Adipose tissue (tissue), 3 donors: ENCODE results near the gene KCNH2. TPM values are rescaled to one million over a fixed set of nuclear protein-coding genes. Genes with fewer than 3 reads are reported as not detected.
"Not testable (repeated sequence)": the region's sequence is repeated elsewhere in the genome, so short reads cannot be mapped to it uniquely, and the experiment has no call there.

Source experiments
- H3K27ac ChIP-seq: one replicate; pipeline ENCODE4 v1.5.1; 2013; ENCODE audit warnings: low read depth, low read length
- WGBS, 3 donors: extraction: QIAGEN DNeasy Blood & Tissue Kit; methylation state at CpG; one replicate each; pipeline ENCODE4 v1.1.7; 2013; 5-methylcytosine and 5-hydroxymethylcytosine counted together
- polyA plus RNA-seq, 3 donors: library from polyadenylated mRNA; stranded (reverse); fragments of 200-250 nt; gene quantifications; one replicate each; pipeline ENCODE4 v1.2.3, GENCODE V29; 2013
- donor health status: healthy with polysubstance abuse.
- donor health status: Bipolar disorder and iron deficiency.
- donor health status: healthy.

KCNH2 gene
- polyA plus RNA-seq, 3 donors: 0.19 to 3.4 (median 0.22) TPM

DNA sequence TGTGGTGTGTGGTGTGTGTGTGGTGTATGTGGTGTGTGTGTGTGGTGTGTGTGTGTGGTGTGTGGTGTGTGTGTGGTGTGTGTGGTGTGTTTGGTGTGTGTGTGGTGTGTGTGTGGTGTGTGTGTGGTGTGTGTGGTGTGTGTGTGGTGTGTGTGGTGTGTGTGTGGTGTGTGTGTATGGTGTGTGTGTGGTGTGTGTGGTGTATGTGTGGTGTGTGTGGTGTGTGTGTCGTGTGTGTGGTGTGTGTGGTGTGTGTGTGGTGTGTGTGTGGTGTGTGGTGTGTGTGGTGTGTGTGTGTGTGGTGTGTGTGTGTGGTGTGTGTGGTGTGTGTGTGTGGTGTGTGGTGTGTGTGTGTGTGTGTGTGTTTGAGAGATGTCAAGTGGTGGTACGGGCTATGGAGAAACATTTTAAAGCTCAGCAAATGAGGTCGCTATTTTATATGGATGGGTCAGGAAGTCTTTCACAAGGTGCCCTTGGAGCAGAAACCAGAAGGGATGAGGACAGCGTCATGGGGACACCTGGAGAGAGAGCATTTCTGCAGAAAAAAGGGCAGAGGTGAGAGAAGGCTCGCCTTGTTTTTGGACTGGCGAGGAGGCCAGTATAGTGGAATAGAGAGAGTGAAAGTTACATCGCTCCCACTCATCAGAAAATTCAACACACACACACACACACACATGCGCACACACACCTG is 67.7 kb downstream of the KCNH2 start:
- WGBS, 3 donors: 58 to 76% (median 74%) methylated on average over 7 to 8 of the region's 8 CpGs
- H3K27ac ChIP-seq: not testable (repeated sequence)

DNA sequence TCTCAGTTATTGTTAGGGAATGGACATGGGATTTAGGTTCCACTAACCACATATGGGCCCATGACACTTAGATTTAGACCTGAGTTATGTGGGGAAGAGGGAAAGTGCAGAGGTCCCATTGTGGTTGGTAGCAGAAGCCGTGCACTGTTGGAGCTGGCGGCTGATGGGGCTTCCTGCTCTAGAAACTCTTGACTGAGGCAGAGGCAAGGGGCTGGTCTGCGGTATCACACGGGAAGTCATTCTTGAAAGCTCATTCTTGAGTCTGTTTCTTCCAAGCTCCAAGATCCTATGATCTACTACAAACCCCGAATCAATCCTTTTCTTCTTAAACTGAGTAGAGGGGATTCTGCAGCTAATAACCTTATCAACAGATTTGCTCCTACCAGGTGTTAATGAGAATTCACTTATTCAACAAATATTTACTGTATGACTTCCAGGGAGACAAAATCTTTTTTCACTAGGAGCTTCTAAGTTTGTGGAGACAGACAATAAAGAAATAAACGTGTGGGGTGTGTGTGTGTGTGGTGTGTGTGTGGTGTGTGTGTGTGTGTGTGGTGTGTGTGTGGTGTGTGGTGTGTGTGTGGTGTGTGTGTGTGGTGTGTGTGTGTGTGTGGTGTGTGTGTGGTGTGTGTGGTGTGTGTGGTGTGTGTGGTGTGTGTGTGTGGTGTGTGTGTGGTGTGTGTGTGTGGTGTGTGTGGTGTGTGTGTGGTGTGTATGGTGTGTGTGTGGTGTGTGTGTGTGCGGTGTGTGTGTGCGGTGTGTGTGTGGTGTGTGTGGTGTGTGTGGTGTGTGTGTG is 68.7 kb downstream of the KCNH2 start:
- WGBS, 3 donors: 49 to 69% (median 57%) methylated on average over 8 of the region's 8 CpGs
- no peak overlapping the region for H3K27ac ChIP-seq

DNA sequence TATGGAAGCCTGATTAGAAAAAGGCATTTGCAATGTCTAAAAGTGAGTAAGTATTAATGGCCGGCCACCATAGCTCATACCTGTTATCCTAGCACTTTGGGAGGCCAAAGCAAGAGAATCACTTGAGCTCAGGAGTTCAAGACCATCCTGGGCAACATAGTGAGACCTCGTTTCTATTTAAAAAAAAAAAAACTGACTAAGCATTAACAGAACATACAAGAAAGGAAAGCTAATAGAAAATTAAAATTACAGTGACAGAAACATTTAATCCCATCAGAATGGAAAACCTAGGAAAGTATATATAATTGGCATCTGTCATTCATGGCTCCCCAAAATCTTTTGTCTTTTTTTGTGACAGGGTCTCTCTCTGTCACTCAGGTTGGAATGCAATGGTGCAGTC is 69.9 kb downstream of the KCNH2 start:
- 66 to 87% (median 80%) methylated on average over 2 of the region's 2 CpGs for WGBS, 3 donors
- no peak overlapping the region for H3K27ac ChIP-seq

DNA sequence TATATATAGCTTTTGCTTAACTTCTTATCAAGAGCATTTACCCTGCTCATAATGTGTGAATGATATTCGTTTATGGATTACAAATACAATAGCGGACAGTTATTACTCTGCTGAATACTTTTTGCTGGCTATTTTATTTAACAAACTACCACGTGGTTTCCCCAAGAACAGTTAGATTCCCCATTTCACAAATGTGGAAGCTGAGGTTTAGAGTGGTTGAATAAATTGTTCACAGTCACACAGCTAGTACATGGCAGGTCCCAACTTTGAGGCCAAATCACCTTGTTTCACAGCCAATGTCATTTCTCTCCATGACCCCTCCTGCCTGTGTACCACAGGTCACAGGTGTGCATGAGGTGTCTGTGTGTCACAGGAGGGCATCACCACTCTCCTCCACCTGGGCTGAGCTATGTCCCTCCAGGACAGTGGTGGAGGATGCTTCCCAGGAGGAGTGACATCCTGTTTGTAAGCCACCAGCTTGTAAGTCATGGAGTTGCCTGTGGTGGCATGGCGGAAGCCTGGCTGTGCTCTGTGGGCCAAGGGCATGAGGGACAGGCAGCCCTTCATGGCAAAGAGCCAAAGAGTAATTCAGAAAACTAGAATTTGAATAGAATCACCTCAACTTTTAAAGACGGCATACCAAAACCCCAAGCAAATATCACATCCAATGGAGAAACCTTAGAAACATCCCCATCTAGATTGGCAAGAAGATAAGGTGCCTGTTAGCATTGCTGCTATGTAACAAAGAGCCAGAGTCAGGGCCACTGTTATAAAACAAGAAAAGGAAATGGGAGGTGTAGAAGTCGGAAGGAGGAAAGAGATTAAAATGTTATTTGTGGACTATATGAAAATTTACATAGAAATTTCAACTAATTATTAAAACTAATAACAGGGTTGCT is 73.9 kb downstream of the KCNH2 start:
- H3K27ac ChIP-seq: no peak overlapping the region
- 43 to 62% (median 60%) methylated on average over 6 of the region's 6 CpGs for WGBS, 3 donors

DNA sequence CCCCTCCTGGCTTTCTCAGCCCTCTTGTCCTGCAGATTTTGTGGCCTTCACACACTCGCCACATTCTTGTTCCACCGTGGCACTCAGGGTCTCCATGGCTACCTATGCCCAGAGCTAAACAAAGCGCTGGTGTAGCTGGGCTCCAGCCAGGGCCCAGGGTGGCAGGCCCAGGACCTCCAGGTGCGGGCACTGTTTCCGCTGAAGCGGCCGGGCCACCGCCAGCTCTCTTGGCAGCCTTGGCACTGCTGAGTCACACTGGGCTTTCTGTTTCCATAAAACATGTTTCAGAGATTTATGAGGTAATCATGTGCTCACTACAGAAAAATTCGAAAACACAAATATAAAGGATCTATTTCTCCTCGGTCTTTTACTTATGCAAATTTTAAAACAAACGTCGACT is 74.5 kb downstream of the KCNH2 start:
- WGBS, 3 donors: 40 to 54% (median 40%) methylated on average over 12 of the region's 12 CpGs
- H3K27ac ChIP-seq: no peak overlapping the region

DNA sequence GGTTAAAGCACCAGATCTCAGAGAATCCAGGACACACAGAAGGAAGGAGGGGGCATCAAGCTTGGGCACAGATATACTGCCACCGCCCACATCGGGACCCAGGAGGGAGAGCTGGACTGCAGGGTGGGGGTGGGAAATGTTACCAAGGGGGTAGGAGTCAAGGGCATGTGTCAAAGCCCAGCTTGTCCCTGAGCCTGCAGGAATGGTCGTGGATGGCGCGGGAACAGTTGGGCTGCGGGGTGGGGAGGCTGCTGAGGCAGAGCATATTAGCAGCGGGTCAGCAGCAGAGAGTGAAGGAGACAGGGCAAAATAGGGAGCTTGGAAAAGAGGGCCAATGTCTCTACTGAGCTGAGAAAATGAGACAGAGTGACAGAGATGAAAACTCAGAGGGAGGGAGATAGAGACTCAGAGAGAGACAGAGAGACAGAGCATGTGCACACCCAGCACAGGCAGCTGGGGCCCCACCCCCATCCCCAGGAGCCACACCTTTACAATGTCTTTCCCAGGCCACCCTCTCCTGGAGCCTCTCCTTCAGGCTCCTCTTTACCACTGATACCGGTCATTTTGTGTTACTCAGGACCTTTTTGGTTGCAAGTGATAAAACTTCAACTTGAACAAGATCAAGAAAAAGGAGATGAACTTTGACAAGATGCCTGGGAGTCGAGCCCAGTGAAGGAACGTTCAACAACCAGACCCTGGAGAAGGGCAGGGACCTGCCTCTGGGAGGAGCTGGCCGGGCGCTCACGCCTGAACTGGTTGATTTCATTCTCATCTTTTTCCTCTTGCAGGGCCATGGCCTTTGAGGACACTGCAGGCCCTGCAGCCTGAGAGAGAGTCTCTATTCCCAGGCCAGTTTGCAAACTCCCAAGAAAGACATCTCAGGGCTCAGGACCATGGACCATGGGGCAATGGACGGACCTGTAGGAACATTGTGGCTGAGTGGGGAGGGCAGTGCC is 75.8 kb downstream of the KCNH2 start:
- no peak overlapping the region for H3K27ac ChIP-seq
- WGBS, 3 donors: 73 to 78% (median 74%) methylated on average over 14 of the region's 14 CpGs

DNA sequence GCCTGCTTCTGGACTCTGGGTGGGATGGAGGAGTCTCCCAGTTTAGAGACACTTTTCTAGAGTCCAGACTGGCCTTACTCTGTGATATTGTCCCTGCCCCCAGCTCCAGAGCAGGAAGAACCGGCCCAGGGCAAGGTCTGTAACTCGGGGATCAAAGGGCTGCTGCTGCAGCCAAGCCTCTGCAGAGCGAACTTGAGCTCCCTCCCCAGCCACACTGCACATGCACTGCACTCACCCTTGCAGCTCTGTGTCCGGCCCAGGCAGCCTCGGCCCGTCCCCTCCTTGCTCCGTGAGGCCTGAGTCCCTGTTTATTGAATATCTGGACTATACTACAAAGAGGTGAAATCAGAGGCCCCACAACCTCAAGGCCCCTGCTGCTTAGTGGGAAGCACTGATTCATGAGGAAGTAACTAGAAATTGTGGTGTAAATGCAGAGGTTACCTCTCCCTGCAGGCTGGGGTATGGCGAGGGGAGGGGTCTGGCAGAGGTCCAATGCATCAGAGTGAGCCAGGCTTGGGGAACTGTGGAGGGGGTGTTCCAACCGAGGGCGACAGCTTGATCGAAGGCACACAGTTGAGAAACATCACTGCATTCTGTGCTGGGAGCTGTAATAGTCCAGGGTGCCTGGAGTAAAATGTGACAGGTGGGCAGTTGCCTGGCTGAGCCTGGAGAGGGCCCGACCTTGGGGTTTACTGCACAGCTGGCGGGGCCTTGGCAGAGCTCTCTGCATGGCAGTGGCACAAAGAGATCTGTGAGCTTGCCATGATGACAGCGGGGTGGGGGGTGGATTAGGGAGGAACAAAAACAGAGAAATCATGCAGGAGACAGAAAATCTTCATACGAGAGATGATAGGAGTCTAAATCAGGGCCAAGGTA is 76.7 kb downstream of the KCNH2 start:
- no peak overlapping the region for H3K27ac ChIP-seq
- WGBS, 3 donors: 32 to 57% (median 56%) methylated on average over 15 of the region's 15 CpGs

DNA sequence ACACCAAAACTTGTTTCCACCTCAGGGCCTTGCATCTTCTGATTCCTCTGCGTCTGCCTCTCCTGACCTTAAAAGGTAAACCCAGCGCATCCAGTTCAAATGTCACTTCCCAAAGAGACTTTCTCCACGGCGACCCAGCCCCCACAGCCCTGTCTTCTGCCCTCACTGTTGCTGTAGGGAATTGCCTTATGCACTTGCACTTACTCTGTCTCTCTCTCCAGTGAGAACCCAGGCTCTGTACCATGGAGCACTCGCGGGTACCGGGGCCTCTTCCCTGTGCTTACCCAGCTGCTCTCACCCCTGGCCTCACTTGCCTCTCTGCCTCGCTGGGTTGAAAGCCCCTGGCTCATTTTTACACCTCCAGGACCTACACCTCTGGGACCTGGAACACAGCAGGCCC is 77.4 kb downstream of the KCNH2 start:
- no peak overlapping the region for H3K27ac ChIP-seq
- 73 to 87% (median 80%) methylated on average over 8 of the region's 8 CpGs for WGBS, 3 donors

DNA sequence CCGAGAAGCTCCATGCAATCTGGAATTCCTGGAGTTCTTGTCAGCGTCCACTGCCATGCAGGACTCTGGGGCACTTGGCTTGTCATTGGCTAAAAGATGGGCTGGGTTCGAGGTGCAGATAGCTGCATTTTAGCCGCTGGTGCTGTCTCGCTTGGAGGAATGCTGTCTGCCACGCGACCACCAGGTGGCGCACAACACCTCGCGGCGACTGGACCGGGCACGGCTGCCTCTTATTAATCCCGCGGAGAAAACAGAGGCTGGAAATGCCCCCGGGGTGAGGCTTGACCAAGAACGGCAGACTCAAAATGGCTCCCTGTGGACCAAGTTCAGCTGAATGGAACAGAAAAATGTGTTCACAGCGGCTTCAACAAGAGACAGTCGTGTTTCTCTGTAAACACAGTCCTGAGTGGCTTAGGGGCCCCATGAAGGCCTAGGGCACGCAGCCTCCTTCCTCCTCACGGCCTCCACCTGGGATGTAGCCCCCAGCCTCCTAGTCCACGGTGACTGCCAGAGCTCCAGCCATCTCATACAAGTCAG is 79.6 kb downstream of the KCNH2 start:
- H3K27ac ChIP-seq: no peak overlapping the region
- 11 to 13% (median 12%) methylated on average over 22 of the region's 22 CpGs for WGBS, 3 donors

DNA sequence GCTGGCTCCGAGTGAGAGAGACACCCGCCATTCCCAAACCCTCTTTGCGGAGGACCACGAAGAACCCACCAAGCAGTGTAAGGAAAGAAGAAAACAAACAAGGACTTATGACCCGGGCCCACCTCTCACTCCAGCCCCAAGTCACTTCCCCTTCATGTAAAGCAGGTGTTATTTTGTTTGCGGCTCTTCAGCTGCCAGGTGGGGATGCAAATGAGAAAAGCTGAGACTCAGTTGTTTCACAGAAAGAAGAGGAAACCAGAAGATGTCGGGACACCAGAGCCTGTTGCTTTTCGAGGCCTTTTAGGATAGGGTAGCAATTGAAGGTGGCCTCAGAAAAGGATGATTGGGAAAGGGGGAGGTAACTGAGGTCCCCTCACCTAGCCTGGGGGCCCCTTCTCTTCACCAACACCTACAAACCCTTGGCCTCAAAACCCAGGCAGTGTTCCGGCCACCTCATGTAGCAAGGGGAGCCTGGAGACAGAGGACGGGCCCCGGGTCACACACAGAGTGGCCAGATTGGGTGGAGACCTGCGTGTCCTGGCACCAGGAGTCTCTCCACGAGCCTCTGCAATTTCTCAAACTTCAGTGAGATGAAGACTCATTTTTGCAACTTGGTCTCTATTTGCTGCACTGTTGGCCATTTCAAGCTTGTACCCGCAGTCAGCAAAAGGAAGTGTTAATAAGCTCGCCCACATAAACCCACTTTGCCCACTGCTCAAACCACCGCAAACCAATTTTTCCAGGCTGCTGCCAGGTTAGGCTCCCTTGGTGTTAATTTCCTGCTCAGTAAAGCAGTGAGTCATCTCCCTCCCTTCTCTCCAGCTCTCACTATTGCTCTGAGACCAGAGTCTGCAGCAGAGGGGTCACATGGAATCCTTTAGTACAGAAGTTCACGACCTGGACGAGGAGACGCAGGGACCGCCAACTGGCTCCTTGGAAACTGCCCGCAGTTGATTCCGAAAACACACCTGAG is 80.3 kb downstream of the KCNH2 start:
- WGBS, 3 donors: 49 to 56% (median 49%) methylated on average over 22 of the region's 22 CpGs
- no peak overlapping the region for H3K27ac ChIP-seq

DNA sequence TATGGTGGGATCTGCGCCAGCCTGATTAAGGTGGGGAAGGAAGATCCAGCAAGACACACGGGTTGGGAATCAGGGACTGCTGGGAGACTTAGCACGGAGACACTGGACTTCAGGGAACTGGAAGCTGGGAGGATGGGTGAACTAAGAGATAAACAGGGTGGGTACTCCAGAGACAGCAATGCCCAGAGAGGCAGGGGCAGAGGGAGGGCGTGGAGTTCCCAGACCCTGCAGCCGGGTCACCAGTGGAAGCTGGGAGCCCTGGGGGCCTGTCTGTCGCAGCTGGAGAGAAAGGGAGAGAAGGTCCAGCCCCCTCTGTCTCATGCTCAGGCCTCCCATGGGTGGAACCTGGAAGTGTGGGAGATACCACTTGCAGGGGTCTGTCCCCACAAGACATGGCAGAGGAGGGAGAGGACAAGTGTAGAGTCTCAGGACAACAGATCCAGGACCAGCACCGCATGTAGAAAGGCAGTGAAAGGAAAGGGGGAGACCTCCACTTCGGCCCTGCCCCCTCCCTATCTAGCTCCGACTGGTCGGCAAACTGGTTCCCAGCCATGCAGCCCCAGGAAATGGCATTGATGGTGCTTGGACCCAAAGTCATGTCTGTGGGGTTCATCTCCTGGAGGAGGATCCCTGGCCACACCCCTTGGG is 81.4 kb downstream of the KCNH2 start:
- H3K27ac ChIP-seq: no peak overlapping the region
- WGBS, 3 donors: 47 to 67% (median 67%) methylated on average over 9 to 10 of the region's 10 CpGs

DNA sequence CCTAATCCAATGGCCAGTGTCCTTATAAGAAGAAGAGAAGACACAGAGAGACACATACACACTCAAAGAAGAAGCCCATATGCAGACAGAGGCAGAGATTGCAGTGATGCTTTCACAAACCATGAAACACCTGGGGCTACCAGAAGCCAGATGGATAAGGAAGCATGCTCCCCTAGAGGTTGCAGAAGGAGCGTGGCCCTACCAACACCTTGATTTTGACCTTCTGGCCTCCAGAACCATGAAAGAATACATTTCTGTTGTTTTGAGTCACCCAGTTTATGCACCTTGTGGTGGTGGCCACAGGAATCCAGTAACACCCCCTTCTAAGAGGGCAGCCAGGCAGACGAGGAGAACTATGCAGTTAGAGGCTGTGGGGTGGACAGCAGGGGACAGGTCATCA is 82.3 kb downstream of the KCNH2 start:
- WGBS, 3 donors: 59 to 79% (median 78%) methylated on average over 2 of the region's 2 CpGs
- H3K27ac ChIP-seq: no peak overlapping the region
